Left kidney (tissue), 8 donors: ENCODE measurements around the gene RFPL4AL1. TPM values are rescaled to one million over a fixed set of nuclear protein-coding genes. Genes with fewer than 3 reads are reported as not detected.
"Not testable (repeated sequence)": the region's sequence is repeated elsewhere in the genome, so short reads cannot be mapped to it uniquely, and the experiment has no call there.

ENCODE experiments used
- DNase-seq: peaks from one replicate; pipeline ENCODE4 v3.0.0-alpha.2; 2013
- long read RNA-seq, 8 donors: transcript quantifications; one replicate each; lab custom pipeline, GENCODE V29; 2026
- polyA plus RNA-seq: library from polyadenylated mRNA; unstranded; fragments of 120-200 nt; gene quantifications from one replicate; pipeline ENCODE4 v1.2.1, GENCODE V29; 2013; ENCODE audit not compliant: insufficient read length

The RFPL4AL1 gene
- 0.25 TPM for polyA plus RNA-seq
- long read RNA-seq, donor 1, result 0 reads
- long read RNA-seq, donor 2, result 0 reads
- long read RNA-seq, donor 3, result 0 reads
- long read RNA-seq, donor 4, result 0 reads
- long read RNA-seq, donor 5, result 0 reads
- long read RNA-seq, donor 6, result 0 reads
- long read RNA-seq, donor 7, result 0 reads
- long read RNA-seq, donor 8, result 0 reads

- DNase-seq, result not testable (repeated sequence)
These were observed at the start of gene RFPL4AL1 for GRCh38 chr19:55768818-55769217. Gene RFPL4AL1, plus strand, starts transcription at chr19:55769118. Its CDS starts 2,687 bp downstream, at chr19:55771805.

- DNase-seq, result no peak
These were observed 48.6 kb upstream of the RFPL4AL1 start for GRCh38 chr19:55720214-55720746.

GRCh38 chr19:55720801-55721200, 48.1 kb upstream of the RFPL4AL1 start:
- DNase-seq, result no peak

- no peak for DNase-seq
These were observed 45.4 kb upstream of the RFPL4AL1 start for GRCh38 chr19:55723491-55723890.

- DNase-seq, result not testable (repeated sequence)
These were observed 38.5 kb upstream of the RFPL4AL1 start for GRCh38 chr19:55730378-55730777.

- DNase-seq, result no peak
These were observed 30.6 kb upstream of the RFPL4AL1 start, which contains the start of gene NLRP9 for GRCh38 chr19:55738302-55738701. Gene NLRP9, minus strand, starts transcription at chr19:55738402. Its CDS starts 28 bp downstream, at chr19:55738374.

GRCh38 chr19:55750715-55751114, 18.2 kb upstream of the RFPL4AL1 start:
- no peak for DNase-seq

- DNase-seq, result no peak
These were observed 15.5 kb upstream of the RFPL4AL1 start for GRCh38 chr19:55753401-55753800.

- DNase-seq, result not testable (repeated sequence)
These were observed 12.1 kb upstream of the RFPL4AL1 start for GRCh38 chr19:55756808-55757207.

- DNase-seq, result not testable (repeated sequence)
These were observed 10.1 kb upstream of the RFPL4AL1 start, which contains the start of gene RFPL4A for GRCh38 chr19:55758797-55759196. Gene RFPL4A, plus strand, starts transcription at chr19:55759097. Its CDS starts 2,704 bp downstream, at chr19:55761801.

- no peak for DNase-seq
These were observed 2.5 kb upstream of the RFPL4AL1 start for GRCh38 chr19:55766466-55766865.

GRCh38 chr19:55769632-55770031, 714 bp downstream of the RFPL4AL1 start:
- not testable (repeated sequence) for DNase-seq

GRCh38 chr19:55777528-55777927, 8.6 kb downstream of the RFPL4AL1 start:
- DNase-seq, result no peak

- no peak for DNase-seq
These were observed 9.4 kb downstream of the RFPL4AL1 start for GRCh38 chr19:55778331-55778730.

GRCh38 chr19:55781112-55781511, 12.2 kb downstream of the RFPL4AL1 start:
- no peak for DNase-seq

- DNase-seq, result no peak
These were observed 26.1 kb downstream of the RFPL4AL1 start for GRCh38 chr19:55795021-55795420.

- no peak for DNase-seq
These were observed 32.5 kb downstream of the RFPL4AL1 start for GRCh38 chr19:55801416-55801815.

- no peak for DNase-seq
These were observed 33.4 kb downstream of the RFPL4AL1 start for GRCh38 chr19:55802281-55802680.

GRCh38 chr19:55809381-55810058, 40.6 kb downstream of the RFPL4AL1 start:
- peak; percentile 20 for DNase-seq

GRCh38 chr19:55811340-55811739, 42.4 kb downstream of the RFPL4AL1 start:
- DNase-seq, result no peak

- DNase-seq, result no peak
These were observed 43.5 kb downstream of the RFPL4AL1 start for GRCh38 chr19:55812449-55812848.

- DNase-seq, result no peak
These were observed 45.0 kb downstream of the RFPL4AL1 start for GRCh38 chr19:55813906-55814305.

GRCh38 chr19:55820037-55820436, 51.1 kb downstream of the RFPL4AL1 start:
- DNase-seq, result no peak
